Astrocyte (in vitro differentiated cells and primary cell): Measurements from ENCODE around the gene RNF212. TPM values are rescaled to one million over a fixed set of nuclear protein-coding genes. Genes with fewer than 3 reads are reported as not detected.

Experiments used
- DNase-seq: peaks from one replicate; pipeline ENCODE4 v3.0.0-alpha.2; 2010; ENCODE audit warnings: low read depth
- FAIRE-seq: peaks from 2 replicates; lab custom pipeline; 2011; peaks lifted over from hg19 to GRCh38; lab: Jason Lieb, UNC
- H2AFZ ChIP-seq: 2 replicates; pipeline ENCODE4 v1.6.0; 2012; ENCODE audit warnings: low read depth, low read length, inconsistent platforms
- H3K27ac ChIP-seq: 2 replicates; pipeline ENCODE4 v1.5.1; 2011; ENCODE audit warnings: low read depth, low read length, inconsistent platforms
- H3K27me3 ChIP-seq: 2 replicates; pipeline ENCODE4 v1.6.0; 2011; ENCODE audit warnings: low read length, inconsistent platforms; ENCODE audit not compliant: insufficient read depth
- H3K36me3 ChIP-seq: 2 replicates; pipeline ENCODE4 v1.5.1; 2011; ENCODE audit warnings: low read length, inconsistent platforms; ENCODE audit not compliant: insufficient read depth
- H3K4me1 ChIP-seq: 2 replicates; pipeline ENCODE4 v1.5.1; 2011; ENCODE audit warnings: low read length, inconsistent platforms; ENCODE audit not compliant: insufficient read depth
- H3K4me2 ChIP-seq: 2 replicates; pipeline ENCODE4 v1.6.0; 2012; ENCODE audit warnings: low read length, inconsistent platforms
- H3K4me3 ChIP-seq: 2 replicates; pipeline ENCODE4 v1.5.1; 2011; ENCODE audit warnings: low read depth, mild to moderate bottlenecking, low read length, inconsistent platforms; ENCODE audit not compliant: insufficient read depth
- H3K79me2 ChIP-seq: 2 replicates; pipeline ENCODE4 v1.6.0; 2012; ENCODE audit warnings: mild to moderate bottlenecking, low read length, inconsistent platforms; ENCODE audit not compliant: insufficient read depth
- H3K9ac ChIP-seq: 2 replicates; pipeline ENCODE4 v1.6.0; 2012; ENCODE audit warnings: mild to moderate bottlenecking, low read length, inconsistent platforms
- H3K9me3 ChIP-seq: 2 replicates; pipeline ENCODE4 v1.5.1; 2012; ENCODE audit warnings: low read depth, mild to moderate bottlenecking, low read length, inconsistent platforms; ENCODE audit not compliant: insufficient read depth
- H4K20me1 ChIP-seq: 2 replicates; pipeline ENCODE4 v1.6.0; 2012; ENCODE audit warnings: low read length, inconsistent platforms; ENCODE audit not compliant: insufficient read depth
- H3K27ac Mint-ChIP-seq: one replicate; pipeline ENCODE4 v1.8.0; 2021; ENCODE audit warnings: mild to moderate bottlenecking, mixed read lengths; ENCODE audit not compliant: unreplicated experiment
- H3K27me3 Mint-ChIP-seq: one replicate; pipeline ENCODE4 v1.8.0; 2021; ENCODE audit warnings: low read depth, mixed read lengths; ENCODE audit not compliant: unreplicated experiment
- H3K36me3 Mint-ChIP-seq: one replicate; pipeline ENCODE4 v1.8.0; 2021; ENCODE audit warnings: low read depth, mixed read lengths; ENCODE audit not compliant: unreplicated experiment
- H3K4me1 Mint-ChIP-seq: one replicate; pipeline ENCODE4 v1.8.0; 2021; ENCODE audit warnings: low read depth, mixed read lengths; ENCODE audit not compliant: unreplicated experiment
- H3K4me3 Mint-ChIP-seq: one replicate; pipeline ENCODE4 v1.8.0; 2021; ENCODE audit warnings: mild to moderate bottlenecking, moderate library complexity, mixed read lengths; ENCODE audit not compliant: unreplicated experiment
- H3K9me3 Mint-ChIP-seq: one replicate; pipeline ENCODE4 v1.8.0; 2021; ENCODE audit warnings: mild to moderate bottlenecking, mixed read lengths; ENCODE audit not compliant: unreplicated experiment
- CTCF ChIP-seq: IDR thresholded peaks from 2 replicates; pipeline ENCODE4 v1.5.1; 2011; ENCODE audit warnings: low read depth, mild to moderate bottlenecking, inconsistent platforms, low read length, moderate library complexity; ENCODE audit not compliant: insufficient read depth
- EZH2 ChIP-seq: IDR thresholded peaks from 2 replicates; pipeline ENCODE4 v1.6.1; 2012; ENCODE audit warnings: mild to moderate bottlenecking, low read length, inconsistent platforms; ENCODE audit not compliant: insufficient read depth
- total RNA-seq: library from RNA; stranded (reverse); gene quantifications from 2 replicates; pipeline ENCODE4 v1.2.1, GENCODE V29; 2021

The RNF212 gene
- total RNA-seq, 1 donor from 2014 or later = 2.2 TPM

GRCh38 chr4:1049591-1049905, 63.8 kb downstream of the RNF212 start:
- no peak overlapping the region for H3K4me3 Mint-ChIP-seq
- Histone ChIP-seq H3K9ac (no peak overlapping the region), H2AFZ (no peak overlapping the region), H3K36me3 (no peaks in the 10 kb centered on the region), H3K27me3 (peaks cover 10% of the 10 kb centered on the region), H3K4me1 (peaks cover 14% of the 10 kb centered on the region), H3K4me3 (no peak overlapping the region), H3K79me2 (no peaks in the 10 kb centered on the region), H4K20me1 (no peaks in the 10 kb centered on the region), H3K27ac (no peak overlapping the region), H3K9me3 (no peaks in the 10 kb centered on the region), H3K4me2 (no peak overlapping the region)
- TF ChIP-seq CTCF (no peak), EZH2 (no peak)
- DNase-seq (no peak), FAIRE-seq (no peak)
- peaks cover 14% of the 10 kb centered on the region for H3K27me3 Mint-ChIP-seq
- peaks cover 4% of the 10 kb centered on the region for H3K9me3 Mint-ChIP-seq
- no peak overlapping the region for H3K27ac Mint-ChIP-seq
- H3K4me1 Mint-ChIP-seq = peaks cover 14% of the 10 kb centered on the region
- peaks cover 3% of the 10 kb centered on the region for H3K36me3 Mint-ChIP-seq

- Histone ChIP-seq H3K4me3 (no peak overlapping the region), H3K27ac (no peak overlapping the region), H3K4me2 (no peak overlapping the region), H3K9me3 (no peaks in the 10 kb centered on the region), H3K9ac (no peak overlapping the region), H4K20me1 (no peaks in the 10 kb centered on the region), H3K36me3 (no peaks in the 10 kb centered on the region), H3K27me3 (peaks cover 10% of the 10 kb centered on the region), H3K79me2 (no peaks in the 10 kb centered on the region), H3K4me1 (peaks cover 20% of the 10 kb centered on the region), H2AFZ (no peak overlapping the region)
- TF ChIP-seq CTCF (no peak), EZH2 (no peak)
- DNase-seq = no peak
- Mint-ChIP-seq H3K36me3 (peaks cover 3% of the 10 kb centered on the region), H3K4me1 (peaks cover 17% of the 10 kb centered on the region), H3K27me3 (peaks cover 14% of the 10 kb centered on the region), H3K4me3 (no peak overlapping the region), H3K27ac (no peak overlapping the region), H3K9me3 (peaks cover 4% of the 10 kb centered on the region)
- FAIRE-seq = no peak
Measured at GRCh38 chr4:1048773-1049590, 64.4 kb downstream of the RNF212 start.
